Measurements from ENCODE around the gene CACNA1S.

Gene CACNA1S

GRCh38 chr1:201115390-201115937 lies 3.2 kb upstream of the CACNA1S start:
- DNase-seq (ENCODE audit: low spot score): no peak

GRCh38 chr1:201114245-201115131 lies 2.3 kb upstream of the CACNA1S start:
- peak; percentile 92 for DNase-seq (ENCODE audit: low spot score)

- DNase-seq (ENCODE audit: low spot score): no peak
These were observed 1.4 kb upstream of the CACNA1S start for GRCh38 chr1:201113451-201114244.

- no peak for DNase-seq (ENCODE audit: low spot score)
These were observed 700 bp upstream of the CACNA1S start for GRCh38 chr1:201112926-201113325.

- no peak for DNase-seq (ENCODE audit: low spot score)
These were observed 554 bp downstream of the CACNA1S start for GRCh38 chr1:201111672-201112071.

- no peak for DNase-seq (ENCODE audit: low spot score)
These were observed 1.1 kb downstream of the CACNA1S start for GRCh38 chr1:201111156-201111555.

- no peak for DNase-seq (ENCODE audit: low spot score)
These were observed 1.6 kb downstream of the CACNA1S start for GRCh38 chr1:201110616-201111015.

- DNase-seq (ENCODE audit: low spot score): no peak
These were observed 2.1 kb downstream of the CACNA1S start for GRCh38 chr1:201110138-201110537.

- no peak for DNase-seq (ENCODE audit: low spot score)
These were observed 2.6 kb downstream of the CACNA1S start for GRCh38 chr1:201109651-201110050.

- DNase-seq (ENCODE audit: low spot score): peak; percentile 55
These were observed 3.6 kb downstream of the CACNA1S start for GRCh38 chr1:201108614-201109013.

- no peak for DNase-seq (ENCODE audit: low spot score)
These were observed 6.5 kb downstream of the CACNA1S start for GRCh38 chr1:201105688-201106087.

GRCh38 chr1:201104141-201104540 lies 8.1 kb downstream of the CACNA1S start:
- DNase-seq (ENCODE audit: low spot score): no peak

GRCh38 chr1:201103666-201104065 lies 8.6 kb downstream of the CACNA1S start:
- no peak for DNase-seq (ENCODE audit: low spot score)

GRCh38 chr1:201100169-201100930 lies 11.9 kb downstream of the CACNA1S start:
- DNase-seq (ENCODE audit: low spot score): no peak

- no peak for DNase-seq (ENCODE audit: low spot score)
These were observed 13.1 kb downstream of the CACNA1S start for GRCh38 chr1:201098992-201099677.

- no peak for DNase-seq (ENCODE audit: low spot score)
These were observed 15.0 kb downstream of the CACNA1S start for GRCh38 chr1:201096977-201097856.

- DNase-seq (ENCODE audit: low spot score): no peak
These were observed 16.2 kb downstream of the CACNA1S start for GRCh38 chr1:201096041-201096461.

- no peak for DNase-seq (ENCODE audit: low spot score)
These were observed 16.6 kb downstream of the CACNA1S start for GRCh38 chr1:201095581-201095980.

- no peak for DNase-seq (ENCODE audit: low spot score)
These were observed 17.4 kb downstream of the CACNA1S start for GRCh38 chr1:201094832-201095231.

GRCh38 chr1:201093962-201094361 lies 18.3 kb downstream of the CACNA1S start:
- no peak for DNase-seq (ENCODE audit: low spot score)

All from iPS-NIHi11 (cell line).